HepG2 (cell line): ENCODE measurements around the gene SUPT6H. TPM values are rescaled to one million over a fixed set of nuclear protein-coding genes. Genes with fewer than 3 reads are reported as not detected.

Experiments used
- ATAC-seq: fragments of 200-7000 bp; cut with Tn5 transposase; 3 replicates; pipeline ENCODE4 v1.9.1; 2020; ENCODE audit warnings: mild to moderate bottlenecking, moderate library complexity
- BruUV-seq: library from RNA; stranded (reverse); fragments of 400-500 nt; replicated peaks from 2 replicates; lab custom pipeline; 2021; lab: Mats Ljungman, UMichigan
- CTCF ChIA-PET: fragments of 300-600 bp; formaldehyde crosslinking; extraction: SDS; loops from one replicate; lab custom pipeline; 2021; ENCODE audit warnings: low total read pairs, inconsistent platforms, low intra/inter-chr PET ratio; lab: Yijun Ruan, JAX
- POLR2A ChIA-PET: fragments of 350-600 bp; sonication (Branson Sonifier 250); formaldehyde crosslinking; loops from one replicate; lab custom pipeline; 2020; ENCODE audit warnings: antibody characterized with exemption, inconsistent platforms; lab: Yijun Ruan, JAX
- DNase-seq: peaks from one replicate; pipeline ENCODE4 v3.0.0-alpha.2; 2015; ENCODE audit warnings: low spot score
- FAIRE-seq: peaks from 3 replicates; lab custom pipeline; 2011; peaks lifted over from hg19 to GRCh38; lab: Jason Lieb, UNC
- H2AFZ ChIP-seq: one replicate; pipeline ENCODE4 v1.6.1; 2011; ENCODE audit warnings: low read length, inconsistent platforms
- H3K27ac ChIP-seq: fragments of 300-600 bp; 3 replicates; pipeline ENCODE4 v1.8.0; 2011; ENCODE audit warnings: mixed run types, mild to moderate bottlenecking, mixed read lengths, low read length, inconsistent platforms; ENCODE audit not compliant: insufficient read depth; ENCODE audit errors: extremely low read length
- H3K27me3 ChIP-seq, 2 experiments: fragments of 200-600 bp in 1 of 2; 2 replicates in 1 of 2; 3 replicates in 1 of 2; pipeline versions ENCODE4 v1.6.0 to v1.8.0; 2011; ENCODE audit warnings: low read length in 2 of 2, mild to moderate bottlenecking in 2 of 2, moderate library complexity in 2 of 2, inconsistent platforms in 1 of 2; ENCODE audit not compliant: insufficient read depth in 2 of 2, control insufficient read depth in 1 of 2
- H3K36me3 ChIP-seq, 2 experiments: fragments of 200-600 bp in 1 of 2; replicated peaks in 1 of 2; 2 replicates in 1 of 2; 3 replicates in 1 of 2; pipeline versions ENCODE4 v1.5.1 to v1.8.0; 2011; ENCODE audit warnings: low read length in 2 of 2, inconsistent platforms in 1 of 2; ENCODE audit not compliant: insufficient read depth in 2 of 2, control insufficient read depth in 1 of 2
- H3K4me1 ChIP-seq: 2 replicates; pipeline ENCODE4 v1.5.1; 2012; ENCODE audit warnings: low read length, inconsistent platforms; ENCODE audit not compliant: insufficient read depth
- H3K4me2 ChIP-seq: 2 replicates; pipeline ENCODE4 v1.6.0; 2011; ENCODE audit warnings: low read depth, low read length, inconsistent platforms
- H3K4me3 ChIP-seq, 3 experiments: fragments of 200-600 bp in 1 of 3; sonication (generic), shearing (Covaris generic) in 1 of 3; replicated peaks in 1 of 3; 2 replicates each; pipeline ENCODE4 v1.5.1; 2011 to 2016; ENCODE audit warnings: low read length in 3 of 3, inconsistent platforms in 2 of 3, low read depth in 2 of 3, mild to moderate bottlenecking in 2 of 3, control low read depth in 1 of 3, mixed read lengths in 1 of 3; ENCODE audit not compliant: insufficient read depth in 1 of 3
- H3K79me2 ChIP-seq: one replicate; pipeline ENCODE4 v1.6.1; 2011; ENCODE audit warnings: low read length, inconsistent platforms; ENCODE audit not compliant: insufficient read depth
- H3K9ac ChIP-seq: 2 replicates; pipeline ENCODE4 v1.6.0; 2011; ENCODE audit warnings: mild to moderate bottlenecking, low read depth, low read length, inconsistent platforms; ENCODE audit not compliant: insufficient read depth
- H3K9me3 ChIP-seq: 2 replicates; pipeline ENCODE4 v1.5.1; 2012; ENCODE audit warnings: mild to moderate bottlenecking, low read length
- H4K20me1 ChIP-seq: 2 replicates; pipeline ENCODE4 v1.6.0; 2011; ENCODE audit warnings: inconsistent platforms, mild to moderate bottlenecking, low read length, moderate library complexity; ENCODE audit not compliant: insufficient read depth
- MAFF ChIP-seq: IDR thresholded peaks from 2 replicates; pipeline ENCODE4 v1.6.1; 2011; ENCODE audit warnings: low read depth, low read length, improper control_type of control experiment
- NFKBIZ ChIP-seq: IDR thresholded peaks from 2 replicates; pipeline ENCODE4 v1.6.1; 2018; ENCODE audit warnings: missing genetic modification reagents, missing compliant biosample characterization
- POLR2A ChIP-seq, 2 experiments: IDR thresholded peaks; 2 replicates each; pipeline ENCODE4 v1.6.1; 2011; ENCODE audit warnings: low read depth in 2 of 2, low read length in 2 of 2, mild to moderate bottlenecking in 1 of 2, moderate library complexity in 1 of 2; ENCODE audit not compliant: insufficient read depth in 1 of 2
- PPARG ChIP-seq: conservative IDR thresholded peaks from 2 replicates; pipeline ENCODE4 v1.6.1; 2016; ENCODE audit warnings: missing biosample characterization, missing genetic modification reagents
- TCF7L2 ChIP-seq: IDR thresholded peaks from 2 replicates; pipeline ENCODE4 v1.6.1; 2011; ENCODE audit warnings: mild to moderate bottlenecking, low read depth, low read length, moderate library complexity
- TRIM24 ChIP-seq: sonication (generic); formaldehyde crosslinking; IDR thresholded peaks from 2 replicates; pipeline ENCODE4 v1.8.0; 2022; ENCODE audit warnings: mild to moderate bottlenecking, missing genetic modification reagents
- ZNF441 ChIP-seq: sonication (generic); formaldehyde crosslinking; IDR thresholded peaks from 2 replicates; pipeline ENCODE4 v1.7.0; 2021; ENCODE audit warnings: missing genetic modification reagents, borderline replicate concordance
- ZNF572 ChIP-seq: sonication (generic); formaldehyde crosslinking; IDR thresholded peaks from 2 replicates; pipeline ENCODE4 v1.5.1; 2020; ENCODE audit warnings: mild to moderate bottlenecking, missing genetic modification reagents
- ZNF772 ChIP-seq: sonication (generic); formaldehyde crosslinking; IDR thresholded peaks from 2 replicates; pipeline ENCODE4 v1.5.0; 2020; ENCODE audit warnings: mild to moderate bottlenecking, missing genetic modification reagents
- ZNF788 ChIP-seq: sonication (generic); formaldehyde crosslinking; IDR thresholded peaks from 2 replicates; pipeline ENCODE4 v1.5.0; 2020; ENCODE audit warnings: mild to moderate bottlenecking, missing genetic modification reagents, borderline replicate concordance
- ZNF883 ChIP-seq: sonication (generic); formaldehyde crosslinking; IDR thresholded peaks from 2 replicates; pipeline ENCODE4 v1.5.1; 2020; ENCODE audit warnings: mild to moderate bottlenecking, missing genetic modification reagents; ENCODE audit errors: not compliant biosample characterization
- ZSCAN20 ChIP-seq: sonication (generic); formaldehyde crosslinking; IDR thresholded peaks from 2 replicates; pipeline ENCODE4 v1.4.0; 2020; ENCODE audit warnings: missing genetic modification reagents, mild to moderate bottlenecking, borderline replicate concordance
- WGBS: methylation state at CpG from one replicate; pipeline ENCODE4 v1.1.6; 2017; ENCODE audit warnings: low lambda C conversion rate; 5-methylcytosine and 5-hydroxymethylcytosine counted together
- in situ Hi-C: cut with HindIII; loops from 2 replicates; pipeline ENCODE4 v1.10.0; 2017; ENCODE audit warnings: low pct_unique_long_range_greater_than_20kb; ENCODE audit not compliant: extremely low pct_ligation_motif_present
- intact Hi-C: fragments of 100-400 bp; cut with micrococcal nuclease; formaldehyde crosslinking; loops from one replicate; pipeline ENCODE4 v1.10.0; 2022; ENCODE audit not compliant: unreplicated experiment
- polyA plus RNA-seq, 8 experiments: library from polyadenylated mRNA; depleted of rRNA in 3 of 8; stranded (reverse) in 7 of 8; unstranded in 1 of 8; fragments of >200 nt; fragmentation: Illumina TruSeq in 4 of 8; extraction: Trizol in 4 of 8; gene quantifications; 2 replicates each; pipeline versions ENCODE4 v1.2.1 to v1.2.3, GENCODE V29; 2011 to 2016; ENCODE audit warnings: low read depth in 4 of 8, missing spikeins in 1 of 8, mixed read lengths in 1 of 8; ENCODE audit not compliant: insufficient read depth in 1 of 8
- total RNA-seq, 5 experiments: library from RNA; depleted of rRNA; stranded (reverse); fragments of >200 nt; fragmentation: Illumina TruSeq; extraction: Trizol; gene quantifications; 2 replicates each; pipeline ENCODE4 v1.2.3, GENCODE V29; 2016; ENCODE audit warnings: low read depth in 1 of 5
- TF ChIP-seq, protein P1 (sequence below): IDR thresholded peaks from 2 replicates; pipeline ENCODE4 v1.6.1; 2016; ENCODE audit warnings: mild to moderate bottlenecking
- TF ChIP-seq, protein P2 (sequence below): sonication (generic); formaldehyde crosslinking; IDR thresholded peaks from 2 replicates; pipeline ENCODE4 v1.5.1; 2020; ENCODE audit warnings: missing genetic modification reagents, mild to moderate bottlenecking, borderline replicate concordance
- TF ChIP-seq, protein P3 (sequence below), 2 experiments: sonication (generic) in 1 of 2; formaldehyde crosslinking in 1 of 2; IDR thresholded peaks; 2 replicates each; pipeline versions ENCODE4 v1.5.1 to v1.6.1; 2011 to 2020; ENCODE audit warnings: borderline replicate concordance in 1 of 2, low read depth in 1 of 2, low read length in 1 of 2, mild to moderate bottlenecking in 1 of 2, missing genetic modification reagents in 1 of 2, moderate library complexity in 1 of 2

The SUPT6H gene
- total and polyA plus RNA-seq, 2 of the 13 experiments (the other 11 are each of a cell fraction or from before 2014, with no cell fraction given): 32.7 to 39.9 TPM

DNA sequence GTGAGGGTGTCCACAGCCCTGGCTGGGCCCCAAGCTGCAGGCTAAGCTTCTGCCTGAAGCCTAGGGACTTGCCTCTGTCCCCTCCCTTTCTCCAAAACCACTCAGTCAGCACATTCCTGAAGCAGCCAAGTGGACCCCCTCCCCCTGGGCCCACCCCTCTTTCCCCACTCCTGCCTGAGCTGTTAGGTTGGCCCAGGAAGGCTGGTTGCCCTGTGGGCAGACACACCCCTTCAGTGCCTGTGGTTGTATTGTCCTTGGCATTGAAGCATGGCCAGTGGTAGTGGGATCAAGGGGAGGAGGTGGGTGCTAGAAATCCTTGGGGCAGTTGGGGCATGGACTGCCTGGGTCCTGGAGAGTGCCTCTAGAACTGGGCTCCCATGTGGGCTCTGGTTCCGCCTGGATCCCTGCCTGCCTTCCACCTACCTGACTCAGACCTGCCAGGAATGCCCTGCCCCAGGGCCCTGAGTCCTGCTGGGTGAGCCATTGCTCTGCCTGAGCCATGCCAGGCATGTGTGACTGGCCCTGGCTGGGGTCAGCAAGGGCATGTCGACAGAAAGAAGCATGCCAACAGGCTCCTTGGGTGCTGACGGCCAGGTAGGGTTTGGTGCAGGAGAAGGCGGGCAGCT lies 83.9 kb downstream of the SUPT6H start (continued):
- no peak for TF ChIP-seq ZSCAN20 (CRISPR knock-in tag)
- 0 out of 2 replicates have a peak, but pooled peaks have one; percentile 31 for TF ChIP-seq ZNF788 (CRISPR knock-in tag)
- peak; percentile 90 for TF ChIP-seq MAFF
- peak in 1 of 2 experiments; percentile 2; a peak in 1 of 4 replicates for TF ChIP-seq POLR2A (IDR thresholded peaks at IDR 0.05; ENCODE audit: insufficient read depth in 1 of 2, low read depth in 2 of 2, low read length in 2 of 2)
- 0 out of 2 replicates have a peak, but pooled peaks have one; percentile 43 for TF ChIP-seq ZNF572

DNA sequence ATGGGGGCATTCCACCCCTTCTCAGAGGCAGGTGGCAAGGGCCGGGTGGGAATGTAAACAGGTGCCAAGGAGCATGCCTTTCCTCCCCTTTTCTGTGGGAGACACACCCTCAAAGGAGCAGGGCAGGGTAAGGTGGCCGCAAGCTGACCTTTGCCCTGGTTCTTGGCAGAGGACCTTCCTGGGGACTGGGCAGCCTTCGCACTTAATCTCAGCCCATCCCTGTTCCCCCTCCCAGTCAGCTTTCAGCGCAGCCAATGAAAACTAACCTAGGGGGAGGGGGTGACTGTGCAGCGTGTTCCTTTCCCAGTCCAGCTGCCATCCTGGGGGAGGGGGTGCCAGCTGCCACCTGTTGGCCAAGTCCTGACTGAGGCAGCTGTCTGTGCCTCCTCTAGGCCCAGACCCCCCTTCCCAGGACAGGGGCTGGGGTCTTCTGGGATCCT lies 84.6 kb downstream of the SUPT6H start:
- DNase-seq: no peak
- H3K4me1 ChIP-seq: peaks cover 65% of the 10 kb centered on the region
- intact Hi-C loops: no loop called here
- H3K4me2 ChIP-seq: peak overlapping the region; percentile 98
- H3K36me3 ChIP-seq: peaks cover 35 to 43% of the 10 kb centered on the region in 2 experiments
- no peak for FAIRE-seq
- peak overlapping the region; percentile 98; the same call in 1 of the 2 replicates for H3K9ac ChIP-seq
- no peak for ATAC-seq
- H3K9me3 ChIP-seq: no peaks in the 10 kb centered on the region
- no TSS peak for BruUV-seq
- POLR2A ChIA-PET: interaction anchor here (2.3 to 12.3 kb wide), 3 partner anchors 19 to 162 kb away, joined by 7 to 590 read pairs (median 92); partner anchors contain the start of genes NEK8, RPL23A and TLCD1
- H3K27ac ChIP-seq: peak overlapping the region; percentile 95
- H2AFZ ChIP-seq: no peak overlapping the region
- H3K79me2 ChIP-seq: peaks cover 33% of the 10 kb centered on the region
- peak overlapping the region in 1 of 3 experiments; percentile 93; a peak in 1 of 6 replicates for H3K4me3 ChIP-seq
- WGBS: 50% methylated on average over 1 of the region's 5 CpGs
- H3K27me3 ChIP-seq: no peaks in the 10 kb centered on the region; a peak in 1 of 5 replicates
- in situ Hi-C loops: loop anchor here (25.0 kb wide), 1 partner anchor 366 kb away; no protein-coding TSS in a partner anchor
- peaks cover 52% of the 10 kb centered on the region for H4K20me1 ChIP-seq
- CTCF ChIA-PET: interaction anchor here (1.3 to 1.4 kb wide), 2 partner anchors 20 to 100 kb away, joined by 4 read pairs; no protein-coding TSS in a partner anchor
- TF ChIP-seq, protein P1, sequence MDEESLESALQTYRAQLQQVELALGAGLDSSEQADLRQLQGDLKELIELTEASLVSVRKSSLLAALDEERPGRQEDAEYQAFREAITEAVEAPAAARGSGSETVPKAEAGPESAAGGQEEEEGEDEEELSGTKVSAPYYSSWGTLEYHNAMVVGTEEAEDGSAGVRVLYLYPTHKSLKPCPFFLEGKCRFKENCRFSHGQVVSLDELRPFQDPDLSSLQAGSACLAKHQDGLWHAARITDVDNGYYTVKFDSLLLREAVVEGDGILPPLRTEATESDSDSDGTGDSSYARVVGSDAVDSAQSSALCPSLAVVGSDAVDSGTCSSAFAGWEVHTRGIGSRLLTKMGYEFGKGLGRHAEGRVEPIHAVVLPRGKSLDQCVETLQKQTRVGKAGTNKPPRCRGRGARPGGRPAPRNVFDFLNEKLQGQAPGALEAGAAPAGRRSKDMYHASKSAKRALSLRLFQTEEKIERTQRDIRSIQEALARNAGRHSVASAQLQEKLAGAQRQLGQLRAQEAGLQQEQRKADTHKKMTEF: no peak
- TF ChIP-seq ZNF883 (CRISPR knock-in tag): no peak
- 0 out of 2 replicates have a peak, but pooled peaks have one; percentile 22 for TF ChIP-seq ZNF772 (CRISPR knock-in tag)
- 0 out of 2 replicates have a peak, but pooled peaks have one; percentile 24 for TF ChIP-seq PPARG (CRISPR knock-in tag)
- TF ChIP-seq NFKBIZ (CRISPR knock-in tag): no peak
- TF ChIP-seq, protein P2, sequence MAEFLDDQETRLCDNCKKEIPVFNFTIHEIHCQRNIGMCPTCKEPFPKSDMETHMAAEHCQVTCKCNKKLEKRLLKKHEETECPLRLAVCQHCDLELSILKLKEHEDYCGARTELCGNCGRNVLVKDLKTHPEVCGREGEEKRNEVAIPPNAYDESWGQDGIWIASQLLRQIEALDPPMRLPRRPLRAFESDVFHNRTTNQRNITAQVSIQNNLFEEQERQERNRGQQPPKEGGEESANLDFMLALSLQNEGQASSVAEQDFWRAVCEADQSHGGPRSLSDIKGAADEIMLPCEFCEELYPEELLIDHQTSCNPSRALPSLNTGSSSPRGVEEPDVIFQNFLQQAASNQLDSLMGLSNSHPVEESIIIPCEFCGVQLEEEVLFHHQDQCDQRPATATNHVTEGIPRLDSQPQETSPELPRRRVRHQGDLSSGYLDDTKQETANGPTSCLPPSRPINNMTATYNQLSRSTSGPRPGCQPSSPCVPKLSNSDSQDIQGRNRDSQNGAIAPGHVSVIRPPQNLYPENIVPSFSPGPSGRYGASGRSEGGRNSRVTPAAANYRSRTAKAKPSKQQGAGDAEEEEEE (CRISPR knock-in tag): no peak
- TF ChIP-seq TCF7L2: no peak
- TF ChIP-seq ZNF441 (CRISPR knock-in tag): no peak
- TF ChIP-seq, protein P3, sequence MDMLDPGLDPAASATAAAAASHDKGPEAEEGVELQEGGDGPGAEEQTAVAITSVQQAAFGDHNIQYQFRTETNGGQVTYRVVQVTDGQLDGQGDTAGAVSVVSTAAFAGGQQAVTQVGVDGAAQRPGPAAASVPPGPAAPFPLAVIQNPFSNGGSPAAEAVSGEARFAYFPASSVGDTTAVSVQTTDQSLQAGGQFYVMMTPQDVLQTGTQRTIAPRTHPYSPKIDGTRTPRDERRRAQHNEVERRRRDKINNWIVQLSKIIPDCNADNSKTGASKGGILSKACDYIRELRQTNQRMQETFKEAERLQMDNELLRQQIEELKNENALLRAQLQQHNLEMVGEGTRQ (IDR thresholded peaks at IDR 0.05; ENCODE audit: low read depth, low read length): no peak
- TF ChIP-seq, protein P3 (CRISPR knock-in tag; IDR thresholded peaks at IDR 0.05; ENCODE audit: borderline replicate concordance): no peak
- TF ChIP-seq TRIM24: no peak
